Astrocyte (in vitro differentiated cells and primary cell): ENCODE data around the gene PAGR1.

Experiments
- CTCF ChIP-seq: IDR thresholded peaks from 2 replicates; pipeline ENCODE4 v1.5.1; 2011; ENCODE audit warnings: low read depth, mild to moderate bottlenecking, inconsistent platforms, low read length, moderate library complexity; ENCODE audit not compliant: insufficient read depth
- EZH2 ChIP-seq: IDR thresholded peaks from 2 replicates; pipeline ENCODE4 v1.6.1; 2012; ENCODE audit warnings: mild to moderate bottlenecking, low read length, inconsistent platforms; ENCODE audit not compliant: insufficient read depth

- TF ChIP-seq CTCF (no peak), EZH2 (no peak)
Measured at GRCh38 chr16:29857133-29857760, 41.3 kb downstream of the PAGR1 start.
